ENCODE results near the gene ABCC6. TPM values are rescaled to one million over a fixed set of nuclear protein-coding genes. Genes with fewer than 3 reads are reported as not detected.
A peak's percentile ranks its signal among the peaks of the same experiment; 100 is the strongest.
"Not testable (repeated sequence)": the region's sequence is repeated elsewhere in the genome, so short reads cannot be mapped to it uniquely, and the experiment has no call there.

Gene ABCC6
- total RNA-seq, 1 donor from 2014 or later, result 1.5 TPM

- DNase-seq (ENCODE audit: low spot score); H3K4me3 Mint-ChIP-seq (ENCODE audit: unreplicated experiment); H3K27ac Mint-ChIP-seq (ENCODE audit: unreplicated experiment); H3K9me3 Mint-ChIP-seq (ENCODE audit: low read depth); H3K4me1 Mint-ChIP-seq (ENCODE audit: low read depth); H3K27me3 Mint-ChIP-seq (ENCODE audit: low read depth); H3K36me3 Mint-ChIP-seq (ENCODE audit: low read depth): not testable (repeated sequence)
These were observed 2.8 kb downstream of the ABCC6 start for GRCh38 chr16:16220449-16220848.

DNA sequence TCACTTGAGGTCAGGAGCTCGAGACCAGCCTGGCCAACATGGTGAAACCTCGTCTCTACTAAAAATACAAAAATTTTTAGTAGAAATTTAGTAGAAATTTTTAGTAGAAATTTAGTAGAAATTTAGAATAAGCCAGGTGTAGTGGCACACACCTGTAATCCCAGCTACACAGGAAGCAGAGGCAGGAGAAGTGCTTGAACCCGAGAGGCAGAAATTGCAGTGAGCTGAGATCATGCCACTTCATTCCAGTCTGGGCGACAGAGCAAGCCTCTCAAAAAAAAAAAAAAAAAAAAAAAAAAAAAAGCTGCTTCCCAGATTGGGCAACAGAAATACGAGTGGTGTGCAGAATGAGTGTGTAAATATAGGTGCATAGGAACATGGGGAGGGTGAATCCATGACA, 4.5 kb downstream of the ABCC6 start:
- H3K4me1 Mint-ChIP-seq (ENCODE audit: low read depth); H3K27me3 Mint-ChIP-seq (ENCODE audit: low read depth); H3K27ac Mint-ChIP-seq (ENCODE audit: unreplicated experiment); H3K9me3 Mint-ChIP-seq (ENCODE audit: low read depth); H3K36me3 Mint-ChIP-seq (ENCODE audit: low read depth); DNase-seq (ENCODE audit: low spot score); H3K4me3 Mint-ChIP-seq (ENCODE audit: unreplicated experiment): not testable (repeated sequence)

GRCh38 chr16:16218349-16218748, 4.9 kb downstream of the ABCC6 start:
- not testable (repeated sequence) for H3K36me3 Mint-ChIP-seq (ENCODE audit: low read depth); H3K4me3 Mint-ChIP-seq (ENCODE audit: unreplicated experiment); H3K27me3 Mint-ChIP-seq (ENCODE audit: low read depth); H3K4me1 Mint-ChIP-seq (ENCODE audit: low read depth); DNase-seq (ENCODE audit: low spot score); H3K9me3 Mint-ChIP-seq (ENCODE audit: low read depth); H3K27ac Mint-ChIP-seq (ENCODE audit: unreplicated experiment)

DNA sequence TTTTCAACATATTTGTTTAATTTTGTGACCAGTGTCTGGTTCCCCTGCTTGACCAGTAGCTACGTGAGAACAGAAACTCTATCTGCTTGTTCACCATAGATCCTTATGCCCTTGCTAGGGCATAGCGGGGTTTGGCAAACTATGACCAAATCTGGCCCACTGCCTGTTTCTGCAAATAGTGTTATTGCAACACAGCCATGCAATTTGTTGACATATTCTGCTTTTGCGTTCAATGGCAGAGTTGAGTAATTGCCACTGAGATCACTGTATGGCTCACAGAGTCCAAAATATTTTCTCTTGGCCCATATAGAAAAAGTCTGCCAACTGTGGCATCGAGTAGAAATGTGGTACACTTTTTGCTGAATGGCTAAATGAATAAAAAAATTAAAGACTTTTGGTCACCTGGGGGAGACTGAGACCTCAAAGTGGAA, 9.4 kb downstream of the ABCC6 start:
- DNase-seq (ENCODE audit: low spot score); H3K36me3 Mint-ChIP-seq (ENCODE audit: low read depth); H3K9me3 Mint-ChIP-seq (ENCODE audit: low read depth); H3K27me3 Mint-ChIP-seq (ENCODE audit: low read depth); H3K4me1 Mint-ChIP-seq (ENCODE audit: low read depth); H3K4me3 Mint-ChIP-seq (ENCODE audit: unreplicated experiment): not testable (repeated sequence)
- peak overlapping the region; percentile 78 for H3K27ac Mint-ChIP-seq (ENCODE audit: unreplicated experiment)

GRCh38 chr16:16211404-16211803, 11.9 kb downstream of the ABCC6 start:
- not testable (repeated sequence) for DNase-seq (ENCODE audit: low spot score); H3K4me3 Mint-ChIP-seq (ENCODE audit: unreplicated experiment); H3K27ac Mint-ChIP-seq (ENCODE audit: unreplicated experiment); H3K9me3 Mint-ChIP-seq (ENCODE audit: low read depth); H3K4me1 Mint-ChIP-seq (ENCODE audit: low read depth); H3K27me3 Mint-ChIP-seq (ENCODE audit: low read depth); H3K36me3 Mint-ChIP-seq (ENCODE audit: low read depth)

GRCh38 chr16:16208461-16208860, 14.8 kb downstream of the ABCC6 start:
- not testable (repeated sequence) for H3K27ac Mint-ChIP-seq (ENCODE audit: unreplicated experiment); H3K36me3 Mint-ChIP-seq (ENCODE audit: low read depth); H3K4me1 Mint-ChIP-seq (ENCODE audit: low read depth); H3K27me3 Mint-ChIP-seq (ENCODE audit: low read depth); H3K4me3 Mint-ChIP-seq (ENCODE audit: unreplicated experiment); DNase-seq (ENCODE audit: low spot score); H3K9me3 Mint-ChIP-seq (ENCODE audit: low read depth)

- DNase-seq (ENCODE audit: low spot score); H3K27me3 Mint-ChIP-seq (ENCODE audit: low read depth); H3K36me3 Mint-ChIP-seq (ENCODE audit: low read depth); H3K27ac Mint-ChIP-seq (ENCODE audit: unreplicated experiment); H3K4me1 Mint-ChIP-seq (ENCODE audit: low read depth); H3K9me3 Mint-ChIP-seq (ENCODE audit: low read depth); H3K4me3 Mint-ChIP-seq (ENCODE audit: unreplicated experiment): not testable (repeated sequence)
These were observed 15.4 kb downstream of the ABCC6 start for GRCh38 chr16:16207787-16208334.

DNA sequence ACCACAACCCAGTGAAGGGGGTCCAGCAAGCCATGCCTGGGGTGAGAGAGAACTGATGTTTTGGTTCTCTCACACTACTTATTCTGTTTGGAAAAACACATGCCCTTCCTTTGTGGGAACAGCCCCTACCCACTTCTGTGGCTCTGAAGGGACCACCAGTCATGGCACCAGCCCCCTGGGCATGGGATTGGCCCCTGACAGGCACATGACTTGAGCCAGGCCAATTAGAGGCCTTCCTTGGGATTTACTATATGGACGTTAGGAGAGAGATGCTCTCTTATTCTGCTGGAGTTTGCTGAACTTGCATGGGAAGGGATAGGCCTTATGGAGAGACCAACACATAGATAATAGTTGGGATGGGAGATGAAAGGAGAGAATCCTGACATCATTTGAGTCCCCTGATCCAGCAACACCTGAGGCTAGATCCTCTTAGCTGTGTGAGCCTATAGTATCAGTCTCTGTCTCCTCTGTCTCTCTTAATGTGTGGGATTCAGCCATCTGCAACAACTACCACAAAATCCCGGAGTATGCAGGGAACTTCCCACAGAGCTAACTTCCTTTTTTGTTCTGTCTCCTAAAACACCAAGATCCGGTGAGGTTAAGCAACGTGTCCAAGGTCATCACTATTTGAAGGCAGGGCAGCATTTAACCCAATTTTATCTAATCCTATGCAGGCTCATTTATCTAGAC, 16.1 kb downstream of the ABCC6 start:
- H3K36me3 Mint-ChIP-seq (ENCODE audit: low read depth); H3K4me3 Mint-ChIP-seq (ENCODE audit: unreplicated experiment); H3K27me3 Mint-ChIP-seq (ENCODE audit: low read depth); DNase-seq (ENCODE audit: low spot score); H3K9me3 Mint-ChIP-seq (ENCODE audit: low read depth); H3K4me1 Mint-ChIP-seq (ENCODE audit: low read depth); H3K27ac Mint-ChIP-seq (ENCODE audit: unreplicated experiment): not testable (repeated sequence)

GRCh38 chr16:16205864-16206263, 17.4 kb downstream of the ABCC6 start:
- not testable (repeated sequence) for DNase-seq (ENCODE audit: low spot score); H3K36me3 Mint-ChIP-seq (ENCODE audit: low read depth); H3K9me3 Mint-ChIP-seq (ENCODE audit: low read depth); H3K4me1 Mint-ChIP-seq (ENCODE audit: low read depth); H3K4me3 Mint-ChIP-seq (ENCODE audit: unreplicated experiment); H3K27me3 Mint-ChIP-seq (ENCODE audit: low read depth); H3K27ac Mint-ChIP-seq (ENCODE audit: unreplicated experiment)

- not testable (repeated sequence) for DNase-seq (ENCODE audit: low spot score); H3K4me1 Mint-ChIP-seq (ENCODE audit: low read depth); H3K27ac Mint-ChIP-seq (ENCODE audit: unreplicated experiment); H3K4me3 Mint-ChIP-seq (ENCODE audit: unreplicated experiment); H3K27me3 Mint-ChIP-seq (ENCODE audit: low read depth); H3K9me3 Mint-ChIP-seq (ENCODE audit: low read depth); H3K36me3 Mint-ChIP-seq (ENCODE audit: low read depth)
These were observed 18.7 kb downstream of the ABCC6 start for GRCh38 chr16:16204552-16204951.

DNA sequence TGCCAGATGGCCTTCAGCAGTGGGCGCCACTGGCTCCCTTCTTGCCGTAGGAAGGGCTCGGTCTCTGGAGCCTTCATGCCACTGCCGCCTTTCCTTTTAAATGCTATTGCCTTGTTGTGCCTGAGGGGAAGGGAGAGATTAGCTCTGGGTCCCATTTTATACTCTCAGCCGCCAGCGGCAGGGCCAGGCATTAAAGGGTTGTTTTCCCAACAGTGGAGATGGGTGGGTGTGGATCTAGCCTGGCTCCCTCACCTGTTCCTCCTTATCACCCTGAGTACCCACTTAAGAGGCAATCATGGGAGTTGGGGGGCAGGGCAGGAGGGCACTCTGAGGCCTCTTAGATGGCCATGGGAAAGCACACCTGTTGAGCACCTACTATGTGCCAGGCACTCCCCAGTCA, 19.8 kb downstream of the ABCC6 start:
- not testable (repeated sequence) for H3K27ac Mint-ChIP-seq (ENCODE audit: unreplicated experiment); H3K36me3 Mint-ChIP-seq (ENCODE audit: low read depth); H3K27me3 Mint-ChIP-seq (ENCODE audit: low read depth); DNase-seq (ENCODE audit: low spot score); H3K9me3 Mint-ChIP-seq (ENCODE audit: low read depth); H3K4me1 Mint-ChIP-seq (ENCODE audit: low read depth); H3K4me3 Mint-ChIP-seq (ENCODE audit: unreplicated experiment)
